DND-41 (cell line): ENCODE measurements around the gene AKT3.

Source experiments
- ATAC-seq: fragments of 200-7000 bp; cut with Tn5 transposase; 3 replicates; pipeline ENCODE4 v1.9.1; 2021; ENCODE audit warnings: low read depth; ENCODE audit not compliant: insufficient read depth
- DNase-seq: peaks from one replicate; pipeline ENCODE4 v3.0.0-alpha.2; 2020
- H2AFZ ChIP-seq: 2 replicates; pipeline ENCODE4 v1.6.0; 2012; ENCODE audit warnings: low read depth, low read length
- H3K27ac ChIP-seq: 2 replicates; pipeline ENCODE4 v1.5.1; 2012; ENCODE audit warnings: low read length, inconsistent platforms
- H3K27me3 ChIP-seq: fragments of 200-600 bp; sonication (generic); 2 replicates; pipeline ENCODE4 v1.6.0; 2012; ENCODE audit warnings: low read length, mild to moderate bottlenecking, inconsistent platforms; ENCODE audit not compliant: insufficient read depth, poor library complexity
- H3K36me3 ChIP-seq: 2 replicates; pipeline ENCODE4 v1.5.1; 2012; ENCODE audit warnings: low read length, inconsistent platforms; ENCODE audit not compliant: insufficient read depth
- H3K4me1 ChIP-seq: 2 replicates; pipeline ENCODE4 v1.5.1; 2012; ENCODE audit warnings: mild to moderate bottlenecking, low read length; ENCODE audit not compliant: insufficient read depth
- H3K4me2 ChIP-seq: 2 replicates; pipeline ENCODE4 v1.6.0; 2012; ENCODE audit warnings: mild to moderate bottlenecking, moderate library complexity, low read length, inconsistent platforms; ENCODE audit not compliant: insufficient read depth
- H3K4me3 ChIP-seq, 2 experiments: fragments of 200-600 bp in 1 of 2; shearing (Covaris generic) in 1 of 2; 2 replicates each; pipeline ENCODE4 v1.5.1; 2012 to 2016; ENCODE audit warnings: inconsistent platforms in 2 of 2, low read length in 2 of 2, mild to moderate bottlenecking in 2 of 2, low read depth in 1 of 2, moderate library complexity in 1 of 2
- H3K79me2 ChIP-seq: 2 replicates; pipeline ENCODE4 v1.6.0; 2012; ENCODE audit warnings: low read length, inconsistent platforms; ENCODE audit not compliant: insufficient read depth
- H3K9ac ChIP-seq: 2 replicates; pipeline ENCODE4 v1.6.0; 2012; ENCODE audit warnings: low read depth, mild to moderate bottlenecking, inconsistent platforms, low read length, moderate library complexity
- H3K9me3 ChIP-seq: 2 replicates; pipeline ENCODE4 v1.5.1; 2012; ENCODE audit warnings: low read length, moderate library complexity, mild to moderate bottlenecking, inconsistent platforms; ENCODE audit not compliant: insufficient read depth, severe bottlenecking
- H4K20me1 ChIP-seq: 2 replicates; pipeline ENCODE4 v1.6.0; 2012; ENCODE audit warnings: low read length; ENCODE audit not compliant: insufficient read depth
- CTCF ChIP-seq: IDR thresholded peaks from 2 replicates; pipeline ENCODE4 v1.5.1; 2012; ENCODE audit warnings: borderline replicate concordance, low read length, moderate library complexity, mild to moderate bottlenecking; ENCODE audit not compliant: poor library complexity, severe bottlenecking; ENCODE audit errors: extremely low read depth
- EZH2 ChIP-seq: IDR thresholded peaks from 3 replicates; pipeline ENCODE4 v1.6.1; 2012; ENCODE audit warnings: borderline replicate concordance, low read depth, mild to moderate bottlenecking, moderate library complexity, low read length, inconsistent platforms; ENCODE audit not compliant: severe bottlenecking

Gene AKT3

GRCh38 chr1:243638186-243638585 is 211.9 kb downstream of the AKT3 start:
- Histone ChIP-seq H3K79me2 (no peaks in the 10 kb centered on the region), H3K27ac (no peak overlapping the region), H2AFZ (no peak overlapping the region), H3K9ac (no peak overlapping the region), H3K4me2 (no peak overlapping the region), H3K36me3 (peaks cover 18% of the 10 kb centered on the region; the same call in 1 of the 2 replicates), H3K9me3 (peaks cover 6% of the 10 kb centered on the region), H3K4me1 (no peaks in the 10 kb centered on the region), H3K27me3 (no peaks in the 10 kb centered on the region), H4K20me1 (no peaks in the 10 kb centered on the region), H3K4me3 (no peak overlapping the region)
- no peak for TF ChIP-seq EZH2
- TF ChIP-seq CTCF, result no peak
- ATAC-seq (no peak), DNase-seq (no peak)

GRCh38 chr1:243628476-243628907 is 221.6 kb downstream of the AKT3 start:
- TF ChIP-seq CTCF, result no peak
- TF ChIP-seq EZH2, result no peak
- no peak overlapping the region for H3K4me3 ChIP-seq
- DNase-seq, result no peak
- peak; percentile 40; the same call in 2 of the 3 replicates for ATAC-seq
- H3K9ac ChIP-seq, result no peak overlapping the region
- no peaks in the 10 kb centered on the region for H3K27me3 ChIP-seq
- peaks cover 16% of the 10 kb centered on the region for H3K9me3 ChIP-seq
- H3K79me2 ChIP-seq, result no peaks in the 10 kb centered on the region
- H3K36me3 ChIP-seq, result peaks cover 35% of the 10 kb centered on the region; the same call in 1 of the 2 replicates
- no peaks in the 10 kb centered on the region for H4K20me1 ChIP-seq
- H3K4me2 ChIP-seq, result no peak overlapping the region
- H2AFZ ChIP-seq, result no peak overlapping the region
- no peak overlapping the region for H3K27ac ChIP-seq
- H3K4me1 ChIP-seq, result no peaks in the 10 kb centered on the region

GRCh38 chr1:243623841-243624240 is 226.2 kb downstream of the AKT3 start:
- ATAC-seq, result no peak
- Histone ChIP-seq H3K27me3 (no peaks in the 10 kb centered on the region), H3K9me3 (peaks cover 22% of the 10 kb centered on the region), H3K4me3 (no peak overlapping the region), H3K79me2 (no peaks in the 10 kb centered on the region), H2AFZ (no peak overlapping the region), H3K36me3 (peaks cover 40% of the 10 kb centered on the region), H4K20me1 (no peaks in the 10 kb centered on the region), H3K4me2 (no peak overlapping the region), H3K4me1 (no peaks in the 10 kb centered on the region), H3K9ac (no peak overlapping the region), H3K27ac (no peak overlapping the region)
- DNase-seq, result no peak
- TF ChIP-seq CTCF, result no peak
- TF ChIP-seq EZH2, result no peak

GRCh38 chr1:243621973-243622372 is 228.1 kb downstream of the AKT3 start:
- no peaks in the 10 kb centered on the region for H3K79me2 ChIP-seq
- DNase-seq (no peak), ATAC-seq (no peak)
- H3K9ac ChIP-seq, result no peak overlapping the region
- H4K20me1 ChIP-seq, result no peaks in the 10 kb centered on the region
- no peak overlapping the region for H3K4me3 ChIP-seq
- peaks cover 22% of the 10 kb centered on the region for H3K9me3 ChIP-seq
- no peak overlapping the region for H3K27ac ChIP-seq
- no peaks in the 10 kb centered on the region for H3K4me1 ChIP-seq
- H3K27me3 ChIP-seq, result no peaks in the 10 kb centered on the region
- H3K4me2 ChIP-seq, result no peak overlapping the region
- peaks cover 31% of the 10 kb centered on the region for H3K36me3 ChIP-seq
- H2AFZ ChIP-seq, result no peak overlapping the region
- TF ChIP-seq CTCF, result no peak
- TF ChIP-seq EZH2, result no peak
